UCSD-AML1 (cell line): ENCODE data around the gene DDX55.
A peak's percentile ranks its signal among the peaks of the same experiment; 100 is the strongest.
"Not testable (repeated sequence)": the region's sequence is repeated elsewhere in the genome, so short reads cannot be mapped to it uniquely, and the experiment has no call there.

Experiments
- DNase-seq: peaks from one replicate; lab custom pipeline; 2025; ENCODE audit not compliant: unreplicated experiment; lab: John Stamatoyannopoulos, UW

DDX55 gene

GRCh38 chr12:123601602-123602489, at the start of gene DDX55:
TSS of gene DDX55 (plus strand) at chr12:123602099. CDS start at chr12:123602149, 50 bp downstream.
- DNase-seq = peak; percentile 85

GRCh38 chr12:123554136-123554535, 47.8 kb upstream of the DDX55 start:
- not testable (repeated sequence) for DNase-seq

GRCh38 chr12:123554843-123555242, 47.1 kb upstream of the DDX55 start:
- DNase-seq = not testable (repeated sequence)

- DNase-seq = not testable (repeated sequence)
These were observed 43.4 kb upstream of the DDX55 start for GRCh38 chr12:123558487-123558886.

GRCh38 chr12:123559468-123559867, 42.4 kb upstream of the DDX55 start:
- DNase-seq = no peak

- no peak for DNase-seq
These were observed 30.5 kb upstream of the DDX55 start for GRCh38 chr12:123571343-123571813.

GRCh38 chr12:123572391-123572790, 29.5 kb upstream of the DDX55 start:
- no peak for DNase-seq

GRCh38 chr12:123573870-123574269, 28.0 kb upstream of the DDX55 start:
- DNase-seq = no peak

- DNase-seq = no peak
These were observed 25.3 kb upstream of the DDX55 start for GRCh38 chr12:123576611-123577010.

GRCh38 chr12:123578243-123578642, 23.7 kb upstream of the DDX55 start:
- DNase-seq = no peak

- DNase-seq = not testable (repeated sequence)
These were observed 23.1 kb upstream of the DDX55 start for GRCh38 chr12:123578829-123579228.

GRCh38 chr12:123580772-123581171, 21.1 kb upstream of the DDX55 start:
- DNase-seq = no peak

GRCh38 chr12:123591702-123592481, 10.0 kb upstream of the DDX55 start:
- DNase-seq = no peak

GRCh38 chr12:123595729-123596128, 6.2 kb upstream of the DDX55 start:
- DNase-seq = no peak

- no peak for DNase-seq
These were observed 4.8 kb upstream of the DDX55 start for GRCh38 chr12:123597100-123597499.

GRCh38 chr12:123598522-123598921, 3.4 kb upstream of the DDX55 start:
- DNase-seq = no peak

- DNase-seq = no peak
These were observed 2.6 kb upstream of the DDX55 start for GRCh38 chr12:123599310-123599709.

GRCh38 chr12:123599721-123600120, 2.2 kb upstream of the DDX55 start:
- DNase-seq = no peak

- DNase-seq = no peak
These were observed 824 bp downstream of the DDX55 start for GRCh38 chr12:123602651-123603195.

- not testable (repeated sequence) for DNase-seq
These were observed 1.6 kb downstream of the DDX55 start for GRCh38 chr12:123603495-123603894.

GRCh38 chr12:123607756-123608155, 5.9 kb downstream of the DDX55 start:
- no peak for DNase-seq
